Endothelial cell of umbilical vein (primary cell): Measurements from ENCODE around the gene MMADHC. TPM values are rescaled to one million over a fixed set of nuclear protein-coding genes. Genes with fewer than 3 reads are reported as not detected.

Experiments
- BruUV-seq: library from RNA; stranded (reverse); fragments of 400-500 nt; replicated peaks from 2 replicates; lab custom pipeline; 2021; lab: Mats Ljungman, UMichigan
- CTCF ChIA-PET: fragments of 300-600, 350-600 bp; sonication (Branson Sonifier 250); formaldehyde crosslinking; loops from one replicate; lab custom pipeline; 2021; ENCODE audit warnings: antibody characterized with exemption, inconsistent platforms; lab: Charles Lee
- POLR2A ChIA-PET: fragments of 300-600, 350-600 bp; sonication (Branson Sonifier 250); formaldehyde crosslinking; loops from one replicate; lab custom pipeline; 2021; ENCODE audit warnings: antibody characterized with exemption, inconsistent platforms; lab: Charles Lee
- DNase-seq: peaks from one replicate; pipeline ENCODE4 v3.0.0-alpha.2; 2011; ENCODE audit warnings: low read depth, low spot score
- FAIRE-seq: peaks from 2 replicates; lab custom pipeline; 2011; peaks lifted over from hg19 to GRCh38; lab: Jason Lieb, UNC
- H2AFZ ChIP-seq: 2 replicates; pipeline ENCODE4 v1.6.0; 2012; ENCODE audit warnings: low read depth, low read length, control low read depth, inconsistent platforms
- H3K27ac ChIP-seq: 2 replicates; pipeline ENCODE4 v1.5.1; 2011; ENCODE audit warnings: low read depth, mild to moderate bottlenecking, control low read depth, low read length, moderate library complexity; ENCODE audit not compliant: insufficient read depth
- H3K27me3 ChIP-seq, 2 experiments: 2 replicates each; pipeline versions ENCODE4 v1.6.0 to v1.6.1; 2011; ENCODE audit warnings: low read length in 2 of 2, mixed read lengths in 1 of 2; ENCODE audit not compliant: control insufficient read depth in 2 of 2, insufficient read depth in 2 of 2
- H3K36me3 ChIP-seq, 2 experiments: 2 replicates in 1 of 2; 3 replicates in 1 of 2; pipeline ENCODE4 v1.5.1; 2011; ENCODE audit warnings: low read length in 2 of 2, mild to moderate bottlenecking in 1 of 2, moderate library complexity in 1 of 2; ENCODE audit not compliant: control insufficient read depth in 2 of 2, insufficient read depth in 2 of 2; ENCODE audit errors: extremely low read depth in 1 of 2
- H3K4me1 ChIP-seq: 3 replicates; pipeline ENCODE4 v1.5.1; 2011; ENCODE audit warnings: mild to moderate bottlenecking, low read length; ENCODE audit not compliant: control insufficient read depth, insufficient read depth; ENCODE audit errors: extremely low read depth
- H3K4me2 ChIP-seq: 2 replicates; pipeline ENCODE4 v1.6.1; 2011; ENCODE audit warnings: low read length, control low read depth, mixed read lengths; ENCODE audit not compliant: insufficient read depth
- H3K4me3 ChIP-seq, 3 experiments: fragments of 200-600 bp in 1 of 3; sonication (generic), shearing (Covaris generic) in 1 of 3; replicated peaks in 1 of 3; 2 replicates each; pipeline ENCODE4 v1.5.1; 2011 to 2016; ENCODE audit warnings: control low read depth in 3 of 3, low read length in 3 of 3, mild to moderate bottlenecking in 2 of 3, inconsistent platforms in 1 of 3, low read depth in 1 of 3, moderate library complexity in 1 of 3; ENCODE audit not compliant: insufficient read depth in 1 of 3
- H3K79me2 ChIP-seq: 2 replicates; pipeline ENCODE4 v1.6.0; 2012; ENCODE audit warnings: low read length, inconsistent platforms; ENCODE audit not compliant: control insufficient read depth, insufficient read depth
- H3K9ac ChIP-seq: replicated peaks from 2 replicates; pipeline ENCODE3; 2011; ENCODE audit warnings: low read length, control low read depth; ENCODE audit not compliant: insufficient read depth; ENCODE audit errors: extremely low read depth
- H3K9me1 ChIP-seq: replicated peaks from 3 replicates; pipeline ENCODE4 v1.6.0; 2011; ENCODE audit warnings: mild to moderate bottlenecking, low read length; ENCODE audit not compliant: control insufficient read depth, insufficient read depth; ENCODE audit errors: extremely low read depth
- H3K9me3 ChIP-seq: replicated peaks from 2 replicates; pipeline ENCODE4 v1.5.1; 2012; ENCODE audit warnings: low read length, inconsistent platforms; ENCODE audit not compliant: control insufficient read depth, insufficient read depth
- H4K20me1 ChIP-seq: replicated peaks from 2 replicates; pipeline ENCODE3; 2011; ENCODE audit warnings: mild to moderate bottlenecking, low read length; ENCODE audit not compliant: control insufficient read depth, insufficient read depth; ENCODE audit errors: extremely low read depth
- EZH2 ChIP-seq: IDR thresholded peaks from 2 replicates; pipeline ENCODE4 v1.6.1; 2012; ENCODE audit warnings: borderline replicate concordance, low read depth, mild to moderate bottlenecking, moderate library complexity, low read length, inconsistent platforms; ENCODE audit not compliant: severe bottlenecking
- GATA2 ChIP-seq: IDR thresholded peaks from 2 replicates; pipeline ENCODE4 v1.7.0; 2011; ENCODE audit warnings: low read depth, mild to moderate bottlenecking, moderate library complexity, mixed read lengths, low read length; ENCODE audit not compliant: insufficient read length, insufficient read depth
- dilution Hi-C: fragments of 300-500 bp; cut with MboI; formaldehyde crosslinking; loops from one replicate; pipeline ENCODE4 v1.15.0; 2019; ENCODE audit warnings: low sequenced_read_pairs; ENCODE audit not compliant: extremely low pct_ligation_motif_present
- intact Hi-C: fragments of 100-400 bp; cut with micrococcal nuclease; formaldehyde crosslinking; loops from one replicate; pipeline ENCODE4 v1.10.0; 2022
- polyA plus RNA-seq, 4 experiments: library from polyadenylated mRNA; depleted of rRNA in 3 of 4; stranded (reverse) in 3 of 4; unstranded in 1 of 4; fragments of >200 nt; gene quantifications; 2 replicates each; pipeline versions ENCODE4 v1.2.1 to v1.2.3, GENCODE V29; 2011 to 2012; ENCODE audit warnings: missing spikeins in 1 of 4
- total RNA-seq: library from RNA; stranded (reverse); gene quantifications from 2 replicates; pipeline ENCODE4 v1.2.3, GENCODE V29; 2021
- TF ChIP-seq, protein P1 (sequence below), 2 donors: IDR thresholded peaks; 1 replicate in 1 of 2; 2 replicates in 1 of 2; pipeline ENCODE4 v1.5.1; 2011; ENCODE audit warnings: low read length in 2 of 2, mild to moderate bottlenecking in 2 of 2, moderate library complexity in 2 of 2, control low read depth in 1 of 2, inconsistent platforms in 1 of 2, low read depth in 1 of 2; ENCODE audit not compliant: insufficient read depth in 1 of 2; ENCODE audit errors: extremely low read depth in 1 of 2
- TF ChIP-seq, protein P2 (sequence below): IDR thresholded peaks from 2 replicates; pipeline ENCODE4 v1.6.1; 2011; ENCODE audit not compliant: insufficient read depth, insufficient read length

The MMADHC gene
- total and polyA plus RNA-seq, 2 donors (not counting 3 experiments of a cell fraction or from before 2014, with no cell fraction given) = 53.4 to 115 TPM

DNA sequence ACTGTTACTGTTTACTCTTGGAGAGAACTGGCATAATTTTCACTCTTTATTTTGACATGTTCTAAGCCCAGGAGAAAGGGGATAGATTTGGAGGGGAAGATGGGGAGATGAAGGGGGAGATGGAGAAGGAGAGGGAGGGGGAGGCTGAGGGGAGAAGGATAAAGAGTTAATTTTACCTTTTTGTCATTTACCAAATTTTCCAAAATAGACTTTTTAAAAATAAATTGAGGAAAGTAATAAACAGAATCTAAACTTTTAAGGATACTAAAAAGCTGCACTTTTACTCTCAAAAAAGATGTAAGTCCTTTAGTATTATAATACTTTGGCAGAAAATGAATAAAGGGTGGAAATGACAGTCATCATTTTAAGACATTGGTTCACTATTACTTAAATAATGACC lies 12.3 kb downstream of the MMADHC start:
- Histone ChIP-seq H3K36me3 (peaks cover 12 to 28% of the 10 kb centered on the region in 2 experiments), H4K20me1 (peaks cover 3% of the 10 kb centered on the region), H3K4me3 (no peak overlapping the region), H3K27ac (no peak overlapping the region), H3K4me2 (no peak overlapping the region), H3K4me1 (no peaks in the 10 kb centered on the region), H3K9me3 (no peaks in the 10 kb centered on the region), H3K79me2 (peaks cover 15% of the 10 kb centered on the region), H3K9me1 (no peaks in the 10 kb centered on the region), H2AFZ (no peak overlapping the region), H3K9ac (no peak overlapping the region), H3K27me3 (no peaks in the 10 kb centered on the region)
- DNase-seq (no peak), FAIRE-seq (no peak)
- intact Hi-C loops = no loop called here
- no TSS peak for BruUV-seq
- ChIA-PET CTCF (interaction anchor here (3.8 to 4.9 kb wide), 2 partner anchors 558 to 1664 kb away, joined by 50 to 132 read pairs; no protein-coding TSS in a partner anchor), POLR2A (no interaction called here)
- TF ChIP-seq, protein P1, sequence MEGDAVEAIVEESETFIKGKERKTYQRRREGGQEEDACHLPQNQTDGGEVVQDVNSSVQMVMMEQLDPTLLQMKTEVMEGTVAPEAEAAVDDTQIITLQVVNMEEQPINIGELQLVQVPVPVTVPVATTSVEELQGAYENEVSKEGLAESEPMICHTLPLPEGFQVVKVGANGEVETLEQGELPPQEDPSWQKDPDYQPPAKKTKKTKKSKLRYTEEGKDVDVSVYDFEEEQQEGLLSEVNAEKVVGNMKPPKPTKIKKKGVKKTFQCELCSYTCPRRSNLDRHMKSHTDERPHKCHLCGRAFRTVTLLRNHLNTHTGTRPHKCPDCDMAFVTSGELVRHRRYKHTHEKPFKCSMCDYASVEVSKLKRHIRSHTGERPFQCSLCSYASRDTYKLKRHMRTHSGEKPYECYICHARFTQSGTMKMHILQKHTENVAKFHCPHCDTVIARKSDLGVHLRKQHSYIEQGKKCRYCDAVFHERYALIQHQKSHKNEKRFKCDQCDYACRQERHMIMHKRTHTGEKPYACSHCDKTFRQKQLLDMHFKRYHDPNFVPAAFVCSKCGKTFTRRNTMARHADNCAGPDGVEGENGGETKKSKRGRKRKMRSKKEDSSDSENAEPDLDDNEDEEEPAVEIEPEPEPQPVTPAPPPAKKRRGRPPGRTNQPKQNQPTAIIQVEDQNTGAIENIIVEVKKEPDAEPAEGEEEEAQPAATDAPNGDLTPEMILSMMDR (IDR thresholded peaks at IDR 0.05; ENCODE audit: extremely low read depth in 1 of 2, insufficient read depth in 1 of 2, low read depth in 1 of 2, low read length in 2 of 2) = no peak
- TF ChIP-seq, protein P2, sequence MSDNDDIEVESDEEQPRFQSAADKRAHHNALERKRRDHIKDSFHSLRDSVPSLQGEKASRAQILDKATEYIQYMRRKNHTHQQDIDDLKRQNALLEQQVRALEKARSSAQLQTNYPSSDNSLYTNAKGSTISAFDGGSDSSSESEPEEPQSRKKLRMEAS = no peak
- no peak for TF ChIP-seq EZH2
- dilution Hi-C loops = no loop called here

DNA sequence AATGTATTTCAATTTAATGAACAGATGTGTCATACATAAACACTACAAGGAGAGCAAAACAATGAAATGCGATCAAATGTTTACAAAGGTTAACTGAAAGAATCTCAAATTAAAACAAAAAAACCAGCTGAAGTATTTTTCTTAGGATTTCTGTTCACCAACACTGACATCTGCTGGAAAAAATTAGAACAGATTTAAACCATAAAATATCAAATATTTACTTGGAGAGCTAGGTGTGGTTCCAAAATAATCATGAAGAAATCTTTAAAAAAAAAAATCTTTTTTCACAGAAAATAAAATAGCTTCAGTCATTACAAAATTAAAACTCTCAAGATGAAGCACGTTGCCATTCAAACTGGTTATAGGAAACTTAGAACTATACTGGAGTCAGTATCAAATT lies 13.8 kb downstream of the MMADHC start:
- Histone ChIP-seq H3K27ac (no peak overlapping the region), H3K79me2 (peaks cover 9% of the 10 kb centered on the region), H3K36me3 (peaks cover 11 to 28% of the 10 kb centered on the region in 2 experiments), H3K9me1 (no peaks in the 10 kb centered on the region), H3K9me3 (no peaks in the 10 kb centered on the region), H2AFZ (no peak overlapping the region), H3K4me1 (no peaks in the 10 kb centered on the region), H3K27me3 (no peaks in the 10 kb centered on the region), H3K4me2 (no peak overlapping the region), H3K4me3 (no peak overlapping the region), H4K20me1 (peaks cover 3% of the 10 kb centered on the region), H3K9ac (no peak overlapping the region)
- no TSS peak for BruUV-seq
- FAIRE-seq = no peak
- intact Hi-C loops (no loop called here), dilution Hi-C loops (no loop called here)
- DNase-seq = peak; percentile 13
- TF ChIP-seq GATA2 = no peak
- TF ChIP-seq, protein P1 (IDR thresholded peaks at IDR 0.05; ENCODE audit: extremely low read depth in 1 of 2, insufficient read depth in 1 of 2, low read depth in 1 of 2, low read length in 2 of 2) = peak in 1 of 2 donors; percentile 4
- ChIA-PET POLR2A (no interaction called here), CTCF (interaction anchor here (0.7 to 4.9 kb wide), 11 partner anchors 10 to 1666 kb away, joined by 3 to 132 read pairs (median 4); partner anchors contain the start of gene MMADHC)
